ENCODE results near the gene DBF4B.

DBF4B gene

GRCh38 chr17:44779211-44780025 lies 71.0 kb downstream of the DBF4B start:
- DNase-seq: peak; percentile 83

- no peak for DNase-seq
These were observed 71.7 kb downstream of the DBF4B start for GRCh38 chr17:44780161-44780560.

- DNase-seq: no peak
These were observed 72.5 kb downstream of the DBF4B start for GRCh38 chr17:44780845-44781480.

GRCh38 chr17:44781551-44782325 lies 73.3 kb downstream of the DBF4B start:
- no peak for DNase-seq

DNA sequence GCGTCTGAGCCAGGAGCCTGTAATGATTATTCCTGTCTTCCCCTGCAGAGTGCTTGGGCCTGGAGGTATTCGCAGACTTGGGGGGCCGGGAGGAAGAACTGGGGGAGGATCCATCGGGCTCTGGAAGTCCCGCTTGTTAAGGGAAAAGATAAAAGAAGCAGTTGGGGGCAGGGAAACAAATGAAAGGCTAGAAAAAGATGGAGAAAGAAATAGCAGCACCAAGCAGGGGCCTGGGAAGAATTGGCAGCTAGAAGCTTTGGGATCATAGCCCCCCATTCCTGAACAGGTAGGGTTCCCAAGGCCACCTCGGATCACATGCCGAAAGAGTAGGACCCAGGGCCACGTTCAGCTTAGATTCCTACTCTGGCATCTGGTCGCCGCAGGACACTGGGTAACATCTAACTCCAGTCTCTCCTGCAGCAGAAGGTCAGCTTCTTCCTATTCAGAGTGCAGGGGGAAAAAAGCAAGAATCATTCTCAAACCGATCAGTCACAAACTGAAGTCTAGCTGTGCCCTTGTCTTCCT lies 73.9 kb downstream of the DBF4B start:
- no peak for DNase-seq

DNA sequence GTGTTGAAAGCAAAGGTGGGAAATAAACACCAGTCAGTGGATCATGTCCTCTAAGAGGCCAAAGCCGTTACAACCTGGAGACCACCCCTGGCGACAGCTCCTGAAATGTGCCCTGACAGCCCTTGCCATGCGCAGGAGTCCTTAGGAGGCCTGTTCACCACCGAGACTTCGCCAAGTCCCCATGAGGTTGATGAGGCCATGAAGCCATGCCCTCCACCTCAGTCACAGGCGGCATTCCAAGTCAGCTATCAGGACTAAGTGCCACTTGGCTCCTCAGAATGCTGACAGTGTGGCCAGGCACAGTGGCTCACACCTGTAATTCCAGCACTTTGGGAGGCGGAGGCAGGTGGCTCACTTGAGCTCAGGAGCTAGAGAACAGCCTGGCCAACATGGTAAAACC lies 77.5 kb downstream of the DBF4B start:
- DNase-seq: no peak

DNA sequence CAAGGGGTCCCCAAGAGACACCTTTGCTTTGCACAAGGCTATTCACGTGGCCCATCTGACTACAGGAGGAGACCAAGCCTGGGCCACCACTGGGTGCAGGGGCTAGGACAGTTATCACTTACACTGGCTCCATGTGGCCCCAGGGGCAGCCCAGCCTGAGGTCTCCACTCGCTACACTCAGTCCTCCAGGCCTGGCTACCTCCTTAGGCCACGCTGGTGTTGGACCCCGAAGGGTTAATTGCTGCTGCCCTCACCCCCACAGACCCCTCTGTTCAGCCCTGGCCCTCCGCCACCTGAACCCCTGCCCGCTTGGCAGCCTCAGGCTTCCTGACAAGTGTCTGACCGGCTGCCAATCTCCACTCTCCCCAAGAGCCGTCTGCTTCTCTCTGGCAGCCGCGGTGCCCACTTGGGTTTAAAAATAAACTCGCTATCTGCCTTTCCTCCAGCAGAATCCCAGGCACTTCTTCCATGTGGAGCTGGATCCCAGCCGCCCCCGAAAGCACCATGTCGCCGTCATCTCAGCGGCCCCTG lies 78.2 kb downstream of the DBF4B start:
- DNase-seq: no peak

DNA sequence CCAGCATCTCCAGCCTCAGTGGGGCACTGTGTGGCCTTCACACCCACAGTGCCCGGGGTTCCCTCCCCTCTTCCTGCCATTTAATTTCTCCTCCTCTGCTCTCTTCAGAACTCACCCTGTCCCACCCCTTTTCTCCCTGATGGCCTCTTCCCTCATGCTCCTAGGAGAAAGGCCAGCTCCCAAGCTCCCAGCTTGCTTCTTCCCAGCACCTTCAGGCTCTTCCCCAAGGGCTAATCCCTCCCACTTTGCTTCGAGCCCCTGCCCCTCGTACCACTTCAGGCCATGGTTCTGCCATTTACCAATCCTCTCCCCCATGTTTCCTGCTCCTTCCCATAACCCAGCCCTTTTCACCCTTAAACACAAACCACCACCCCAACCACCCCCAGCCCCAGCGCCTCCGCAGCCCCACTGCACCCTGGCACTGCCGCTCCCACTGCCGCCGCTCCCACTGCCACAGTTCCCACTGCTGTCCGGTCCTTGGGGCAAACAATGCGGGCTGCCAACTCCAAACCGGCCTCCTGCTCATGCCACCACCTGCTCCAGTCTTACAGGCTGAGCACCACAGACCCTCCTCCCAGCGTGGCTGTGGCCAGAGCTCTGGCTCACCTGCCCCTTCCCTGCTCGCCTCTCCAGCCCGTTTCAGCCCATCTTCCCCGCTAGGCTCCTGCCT lies 78.9 kb downstream of the DBF4B start:
- no peak for DNase-seq

- no peak for DNase-seq
These were observed 79.7 kb downstream of the DBF4B start for GRCh38 chr17:44788139-44788538.

GRCh38 chr17:44792276-44792675 lies 83.8 kb downstream of the DBF4B start:
- peak; percentile 80 for DNase-seq

GRCh38 chr17:44793885-44794842 lies 85.7 kb downstream of the DBF4B start:
- no peak for DNase-seq

- DNase-seq: peak; percentile 96
These were observed 86.5 kb downstream of the DBF4B start for GRCh38 chr17:44794851-44795413.

DNA sequence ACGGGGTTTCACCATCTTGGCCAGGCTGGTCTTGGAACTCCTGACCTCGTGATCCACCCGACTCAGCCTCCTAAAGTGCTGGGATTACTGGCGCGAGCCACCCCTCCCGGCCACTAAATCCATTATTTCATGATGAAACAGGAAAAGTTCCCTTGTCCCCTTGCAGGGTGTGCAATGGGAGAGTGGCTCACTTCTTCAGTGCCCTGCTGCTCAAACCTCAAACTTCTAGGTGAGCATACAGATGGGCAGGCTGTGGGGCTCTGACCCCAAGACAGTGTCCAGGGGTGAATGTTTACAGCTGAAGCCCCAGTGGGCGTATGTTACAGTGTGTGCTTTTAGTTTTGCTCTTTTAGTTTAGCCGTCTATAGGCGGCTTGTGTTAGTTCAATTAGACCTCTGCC lies 87.0 kb downstream of the DBF4B start:
- DNase-seq: no peak

DNA sequence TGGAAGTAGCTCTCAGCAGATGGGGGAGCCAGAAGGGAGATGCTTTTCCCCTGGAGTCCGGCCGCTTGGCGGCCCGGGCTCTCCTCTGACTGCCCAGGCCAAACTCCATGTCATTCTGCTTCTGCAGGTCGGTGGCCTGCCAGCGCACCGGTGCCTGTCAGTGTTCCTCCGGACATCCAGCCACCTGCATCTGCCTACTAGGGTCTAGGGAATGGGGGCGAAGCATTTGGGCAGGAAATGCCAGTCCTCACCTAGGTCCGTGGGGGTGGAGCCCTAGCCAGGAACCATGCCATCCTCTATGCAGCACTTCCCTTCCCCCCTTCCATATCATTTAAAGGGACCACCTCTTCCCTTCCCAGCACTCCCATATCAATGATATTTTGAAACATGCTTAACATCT lies 87.5 kb downstream of the DBF4B start:
- DNase-seq: no peak

DNA sequence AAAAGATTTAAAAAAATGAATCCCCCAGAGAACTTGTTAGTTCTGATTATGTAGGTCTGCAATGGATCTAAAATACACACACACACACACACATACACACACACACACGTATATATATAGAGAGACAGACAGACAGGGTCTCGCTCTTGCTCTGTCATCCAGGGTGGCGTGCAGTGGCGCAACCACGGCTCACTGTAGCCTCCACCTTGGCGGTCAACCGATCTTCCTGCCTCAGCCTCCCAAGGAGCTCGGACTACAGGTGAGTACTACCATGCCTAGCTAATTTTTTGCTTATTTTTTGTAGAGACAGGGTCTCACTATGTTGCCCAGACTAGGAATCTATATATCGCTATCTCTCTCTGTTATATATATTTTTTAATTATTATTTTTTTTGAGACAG lies 88.3 kb downstream of the DBF4B start:
- DNase-seq: no peak

DNA sequence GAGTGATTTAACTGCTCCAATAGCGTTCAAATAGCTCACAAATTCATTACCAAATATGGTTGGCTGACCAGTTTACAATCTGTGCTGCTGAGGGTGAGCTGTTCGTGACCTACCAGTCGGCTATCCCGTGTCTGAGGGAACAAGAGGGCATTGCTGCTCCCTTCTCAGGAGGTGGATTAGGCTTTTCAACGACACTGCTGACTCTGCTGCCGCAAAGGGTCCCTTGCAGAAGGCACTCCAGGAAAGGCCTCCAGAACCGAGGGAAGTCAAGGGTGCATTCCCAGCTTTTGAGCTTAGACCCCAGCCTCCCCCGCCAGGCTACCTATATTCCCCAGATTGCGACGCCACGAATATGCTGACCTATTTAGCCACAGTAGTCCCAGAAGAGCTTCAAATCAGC lies 89.3 kb downstream of the DBF4B start:
- DNase-seq: peak; percentile 36

DNA sequence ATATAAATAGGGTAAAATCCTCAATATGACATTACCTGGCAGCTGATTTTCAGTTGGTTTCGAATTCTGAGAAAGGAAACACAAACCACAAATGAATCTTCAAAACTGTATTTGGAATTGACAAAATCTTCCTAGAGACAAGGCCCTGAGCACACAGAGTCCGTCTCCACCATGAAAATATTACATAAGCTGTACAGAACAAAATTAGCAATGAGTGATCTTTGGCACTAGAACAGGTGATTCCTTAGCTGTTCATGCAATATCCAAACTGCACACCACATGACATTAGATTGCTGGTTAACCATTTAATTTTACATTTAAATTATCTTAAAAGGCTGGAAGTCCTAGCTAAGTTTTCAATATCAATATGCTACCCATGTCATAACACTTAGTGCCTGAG lies 89.9 kb downstream of the DBF4B start:
- no peak for DNase-seq

Data from EL (cell line).